ENCODE measurements around the gene PKIG. TPM values are rescaled to one million over a fixed set of nuclear protein-coding genes. Genes with fewer than 3 reads are reported as not detected.

The PKIG gene
- polyA plus RNA-seq, 1 of the 3 experiments (the other 2 are of a cell fraction), result 92.9 TPM

- peak; percentile 80 for DNase-seq
- TF ChIP-seq RXRA (IDR thresholded peaks at IDR 0.05; ENCODE audit: borderline replicate concordance, low read depth), result no peak
- TF ChIP-seq GATA2 (CRISPR knock-in tag; IDR thresholded peaks at IDR 0.05), result peak; percentile 14; the same call in 1 of the 2 replicates
- no peak for TF ChIP-seq RFX5 (IDR thresholded peaks at IDR 0.05; ENCODE audit: low read length)
- H3K36me3 ChIP-seq (replicated peaks in 1 of 2; ENCODE audit: control insufficient read depth in 1 of 2, insufficient read depth in 2 of 2, low read length in 1 of 2), result no peaks in the 10 kb centered on the region
- CTCF ChIA-PET, result interaction anchor here (1.3 kb wide), 1 partner anchor 57 kb away, joined by 3 read pairs; no protein-coding TSS in a partner anchor
- H3F3A ChIP-seq (replicated peaks; ENCODE audit: insufficient read depth), result no peaks in the 10 kb centered on the region
- no peak overlapping the region for H3K9ac ChIP-seq
- H2AFZ ChIP-seq (ENCODE audit: low read depth), result no peak overlapping the region
- no peaks in the 10 kb centered on the region for H3K79me2 ChIP-seq (ENCODE audit: insufficient read depth)
- H3K9me2 ChIP-seq, result no peaks in the 10 kb centered on the region
- H3K9me3 ChIP-seq, result no peaks in the 10 kb centered on the region
- POLR2A ChIA-PET, result no interaction called here
- no peak overlapping the region for H3K4me3 ChIP-seq (ENCODE audit: low read depth in 2 of 2, low read length in 1 of 2)
- 95% methylated on average over 4 of the region's 10 CpGs for WGBS (ENCODE audit: low lambda C conversion rate)
- no peak overlapping the region for H3K4me2 ChIP-seq
- peaks cover 0 to 6% of the 10 kb centered on the region in 2 experiments; a peak in 1 of 4 replicates for H3K4me1 ChIP-seq (ENCODE audit: control insufficient read depth in 1 of 2, insufficient read depth in 2 of 2, low read depth in 1 of 2, low read length in 1 of 2)
- H3K27me3 ChIP-seq (ENCODE audit: insufficient read depth), result no peaks in the 10 kb centered on the region
- no peak overlapping the region for H3K27ac ChIP-seq (ENCODE audit: low read depth in 2 of 2, low read length in 1 of 2)
- no peaks in the 10 kb centered on the region for H4K20me1 ChIP-seq (ENCODE audit: insufficient read depth)
Observed at GRCh38 chr20:44629542-44629941, 47.2 kb downstream of the PKIG start.

- no peaks in the 10 kb centered on the region for H3F3A ChIP-seq (replicated peaks; ENCODE audit: insufficient read depth)
- no peak overlapping the region for H3K4me2 ChIP-seq
- ChIA-PET CTCF (interaction anchor here (0.7 to 0.9 kb wide), 3 partner anchors 19 to 53 kb away, joined by 3 read pairs; no protein-coding TSS in a partner anchor), POLR2A (no interaction called here)
- H3K9ac ChIP-seq, result no peak overlapping the region
- H3K4me3 ChIP-seq (ENCODE audit: low read depth in 2 of 2, low read length in 1 of 2), result no peak overlapping the region
- H4K20me1 ChIP-seq (ENCODE audit: insufficient read depth), result no peaks in the 10 kb centered on the region
- peaks cover 0 to 3% of the 10 kb centered on the region in 2 experiments for H3K36me3 ChIP-seq (replicated peaks in 1 of 2; ENCODE audit: control insufficient read depth in 1 of 2, insufficient read depth in 2 of 2, low read length in 1 of 2)
- H2AFZ ChIP-seq (ENCODE audit: low read depth), result no peak overlapping the region
- no peak for DNase-seq
- no peaks in the 10 kb centered on the region for H3K9me3 ChIP-seq
- WGBS (ENCODE audit: low lambda C conversion rate), result 92% methylated on average over 5 of the region's 5 CpGs
- H3K27ac ChIP-seq (ENCODE audit: low read depth in 2 of 2, low read length in 1 of 2), result no peak overlapping the region
- no peaks in the 10 kb centered on the region for H3K9me2 ChIP-seq
- TF ChIP-seq REST (IDR thresholded peaks at IDR 0.05; ENCODE audit: low read depth, low read length), result no peak
- no peak for TF ChIP-seq RXRA (IDR thresholded peaks at IDR 0.05; ENCODE audit: borderline replicate concordance, low read depth)
- no peak for TF ChIP-seq CTCF (IDR thresholded peaks at IDR 0.05)
- no peak for TF ChIP-seq RFX5 (IDR thresholded peaks at IDR 0.05; ENCODE audit: low read length)
- TF ChIP-seq NRF1 (IDR thresholded peaks at IDR 0.05; ENCODE audit: low read depth, low read length), result no peak
- no peak for TF ChIP-seq FOSL2 (IDR thresholded peaks at IDR 0.05; ENCODE audit: borderline replicate concordance, low read depth)
- no peak for TF ChIP-seq POLR2AphosphoS5 (IDR thresholded peaks at IDR 0.05; ENCODE audit: low read depth, low read length)
- no peak for TF ChIP-seq NFIC (IDR thresholded peaks at IDR 0.05; ENCODE audit: borderline replicate concordance)
- TF ChIP-seq MXI1 (IDR thresholded peaks at IDR 0.05; ENCODE audit: low read depth, low read length), result no peak
- peaks cover 0 to 6% of the 10 kb centered on the region in 2 experiments; a peak in 1 of 4 replicates for H3K4me1 ChIP-seq (ENCODE audit: control insufficient read depth in 1 of 2, insufficient read depth in 2 of 2, low read depth in 1 of 2, low read length in 1 of 2)
- H3K27me3 ChIP-seq (ENCODE audit: insufficient read depth), result no peaks in the 10 kb centered on the region
- H3K79me2 ChIP-seq (ENCODE audit: insufficient read depth), result no peaks in the 10 kb centered on the region
Observed at GRCh38 chr20:44630297-44630696, 47.9 kb downstream of the PKIG start.
